C4-2B (cell line): ENCODE measurements around the gene SPARC.

ENCODE experiments used
- ZFX ChIP-seq: fragments of 450-650 bp; IDR thresholded peaks from 2 replicates; pipeline ENCODE4 v1.6.1; 2017
- TF ChIP-seq, protein P1 (sequence below): fragments of 450-650 bp; conservative IDR thresholded peaks from 2 replicates; pipeline ENCODE4 v1.5.1; 2017; ENCODE audit warnings: mild to moderate bottlenecking

DNA sequence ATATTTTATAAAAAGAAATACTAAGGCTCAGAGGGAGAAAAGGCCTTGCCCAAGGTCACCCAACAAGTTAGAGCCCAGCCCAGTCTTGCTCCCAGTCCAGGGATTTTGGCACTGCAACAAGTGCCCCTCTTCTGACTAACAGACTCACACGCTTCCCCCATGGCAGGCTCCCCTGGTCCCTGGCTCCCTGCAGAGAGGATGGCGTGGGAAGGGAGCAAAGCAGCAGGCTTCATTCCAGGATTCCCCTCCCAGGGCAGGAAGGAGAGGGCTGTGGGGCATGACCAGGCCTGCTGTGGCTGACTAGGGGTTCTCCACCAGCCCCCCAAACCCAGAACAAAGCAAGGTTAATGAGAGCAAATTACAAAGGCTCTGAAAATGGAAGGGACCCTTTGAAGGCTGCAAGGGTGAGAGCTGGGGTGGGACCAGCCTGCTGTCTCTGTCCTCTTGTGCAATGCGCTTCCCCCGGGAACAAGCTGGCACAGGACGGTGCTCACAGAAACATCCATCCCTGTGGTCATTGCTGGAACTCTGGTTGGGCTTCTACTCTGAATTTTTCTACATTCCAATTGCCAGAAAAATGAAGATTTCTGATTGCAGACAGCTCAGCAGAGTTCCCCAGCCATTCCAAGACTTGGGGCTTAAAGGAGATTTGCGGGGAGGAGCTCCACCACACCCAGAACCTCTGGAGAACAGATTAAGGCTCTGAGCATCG lies 58.4 kb downstream of the SPARC start:
- TF ChIP-seq, protein P1, sequence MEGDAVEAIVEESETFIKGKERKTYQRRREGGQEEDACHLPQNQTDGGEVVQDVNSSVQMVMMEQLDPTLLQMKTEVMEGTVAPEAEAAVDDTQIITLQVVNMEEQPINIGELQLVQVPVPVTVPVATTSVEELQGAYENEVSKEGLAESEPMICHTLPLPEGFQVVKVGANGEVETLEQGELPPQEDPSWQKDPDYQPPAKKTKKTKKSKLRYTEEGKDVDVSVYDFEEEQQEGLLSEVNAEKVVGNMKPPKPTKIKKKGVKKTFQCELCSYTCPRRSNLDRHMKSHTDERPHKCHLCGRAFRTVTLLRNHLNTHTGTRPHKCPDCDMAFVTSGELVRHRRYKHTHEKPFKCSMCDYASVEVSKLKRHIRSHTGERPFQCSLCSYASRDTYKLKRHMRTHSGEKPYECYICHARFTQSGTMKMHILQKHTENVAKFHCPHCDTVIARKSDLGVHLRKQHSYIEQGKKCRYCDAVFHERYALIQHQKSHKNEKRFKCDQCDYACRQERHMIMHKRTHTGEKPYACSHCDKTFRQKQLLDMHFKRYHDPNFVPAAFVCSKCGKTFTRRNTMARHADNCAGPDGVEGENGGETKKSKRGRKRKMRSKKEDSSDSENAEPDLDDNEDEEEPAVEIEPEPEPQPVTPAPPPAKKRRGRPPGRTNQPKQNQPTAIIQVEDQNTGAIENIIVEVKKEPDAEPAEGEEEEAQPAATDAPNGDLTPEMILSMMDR = no peak
- no peak for TF ChIP-seq ZFX
